GM12878 (cell line): ENCODE results near the gene RASGRF1. TPM values are rescaled to one million over a fixed set of nuclear protein-coding genes. Genes with fewer than 3 reads are reported as not detected.

Experiments used
- ASH2L ChIP-seq: fragments of 300-600, 200-600 bp; sonication (generic); IDR thresholded peaks from 2 replicates; pipeline ENCODE4 v1.6.1; 2017; ENCODE audit warnings: low read depth, mild to moderate bottlenecking, borderline replicate concordance
- BHLHE40 ChIP-seq, 2 experiments: fragments of 450-650 bp in 1 of 2; IDR thresholded peaks; 2 replicates each; pipeline ENCODE4 v1.6.1; 2011 to 2017; ENCODE audit warnings: low read depth in 2 of 2, borderline replicate concordance in 1 of 2, improper control_type of control experiment in 1 of 2, low read length in 1 of 2, mild to moderate bottlenecking in 1 of 2
- CBFB ChIP-seq: IDR thresholded peaks from 2 replicates; pipeline ENCODE4 v1.6.1; 2016; ENCODE audit warnings: antibody characterized with exemption, low read depth
- CBX5 ChIP-seq: sonication (generic); IDR thresholded peaks from 2 replicates; pipeline ENCODE4 v1.6.1; 2016; ENCODE audit warnings: low read depth, moderate library complexity, mild to moderate bottlenecking, inconsistent platforms
- CREM ChIP-seq: IDR thresholded peaks from 2 replicates; pipeline ENCODE4 v1.6.1; 2014; ENCODE audit warnings: antibody characterized with exemption, low read depth
- E4F1 ChIP-seq: fragments of 450-650 bp; IDR thresholded peaks from 2 replicates; pipeline ENCODE4 v1.6.1; 2018; ENCODE audit warnings: borderline replicate concordance, mild to moderate bottlenecking; ENCODE audit not compliant: partially characterized antibody
- EGR1 ChIP-seq, 2 experiments: IDR thresholded peaks; 1 replicate in 1 of 2; 2 replicates in 1 of 2; pipeline ENCODE4 v1.6.1; 2011 to 2012; ENCODE audit warnings: low read depth in 2 of 2, low read length in 2 of 2, borderline replicate concordance in 1 of 2, mild to moderate bottlenecking in 1 of 2, moderate library complexity in 1 of 2
- FOXM1 ChIP-seq: IDR thresholded peaks from 2 replicates; pipeline ENCODE4 v1.6.1; 2012; ENCODE audit warnings: low read depth, mild to moderate bottlenecking, inconsistent platforms, low read length, moderate library complexity
- HDAC6 ChIP-seq: fragments of 200-600 bp; sonication (generic); IDR thresholded peaks from one replicate; pipeline ENCODE4 v1.8.0; 2017; ENCODE audit warnings: antibody characterized with exemption; ENCODE audit not compliant: unreplicated experiment
- HDGF ChIP-seq: fragments of 450-650 bp; IDR thresholded peaks from 2 replicates; pipeline ENCODE4 v1.6.1; 2016; ENCODE audit warnings: antibody characterized with exemption
- IKZF1 ChIP-seq: fragments of 450-650 bp; conservative IDR thresholded peaks from 2 replicates; pipeline ENCODE4 v1.6.1; 2017; ENCODE audit warnings: antibody characterized with exemption, mild to moderate bottlenecking
- IKZF2 ChIP-seq, 2 experiments: fragments of 450-650 bp; IDR thresholded peaks; 2 replicates each; pipeline ENCODE4 v1.6.1; 2017; ENCODE audit warnings: mild to moderate bottlenecking in 2 of 2, moderate library complexity in 2 of 2
- KAT2A ChIP-seq: conservative IDR thresholded peaks from 2 replicates; pipeline ENCODE4 v1.6.1; 2011; ENCODE audit warnings: low read depth, low read length; ENCODE audit not compliant: control insufficient read depth
- KLF5 ChIP-seq: fragments of 450-650 bp; IDR thresholded peaks from 2 replicates; pipeline ENCODE4 v1.6.1; 2014; ENCODE audit warnings: mild to moderate bottlenecking; ENCODE audit not compliant: partially characterized antibody
- LARP7 ChIP-seq: fragments of 450-650 bp; IDR thresholded peaks from 2 replicates; pipeline ENCODE4 v1.6.1; 2017; ENCODE audit warnings: mild to moderate bottlenecking
- MEF2A ChIP-seq: IDR thresholded peaks from 2 replicates; pipeline ENCODE4 v1.6.1; 2011; ENCODE audit warnings: low read depth, mild to moderate bottlenecking, low read length, moderate library complexity; ENCODE audit not compliant: insufficient read depth
- MTA3 ChIP-seq: IDR thresholded peaks from 2 replicates; pipeline ENCODE4 v1.6.1; 2012; ENCODE audit warnings: low read length, inconsistent platforms, borderline replicate concordance
- NKRF ChIP-seq: fragments of 450-650 bp; conservative IDR thresholded peaks from 2 replicates; pipeline ENCODE4 v1.6.1; 2017; ENCODE audit warnings: mild to moderate bottlenecking, moderate library complexity
- NR2F1 ChIP-seq: fragments of 450-650 bp; conservative IDR thresholded peaks from 2 replicates; pipeline ENCODE4 v1.6.1; 2017; ENCODE audit warnings: mild to moderate bottlenecking
- POLR2A ChIP-seq: IDR thresholded peaks from 2 replicates; pipeline ENCODE4 v1.6.1; 2011; ENCODE audit warnings: low read depth, mild to moderate bottlenecking, low read length
- POLR2AphosphoS5 ChIP-seq: IDR thresholded peaks from 2 replicates; pipeline ENCODE4 v1.6.1; 2011; ENCODE audit warnings: mild to moderate bottlenecking, low read length, inconsistent platforms
- RB1 ChIP-seq: fragments of 450-650 bp; formaldehyde crosslinking; IDR thresholded peaks from 2 replicates; pipeline ENCODE4 v1.6.1; 2017; ENCODE audit warnings: mild to moderate bottlenecking, borderline replicate concordance
- SRF ChIP-seq, 2 experiments: IDR thresholded peaks; 2 replicates each; pipeline ENCODE4 v1.6.1; 2011; ENCODE audit warnings: low read depth in 2 of 2, low read length in 2 of 2, mild to moderate bottlenecking in 1 of 2, moderate library complexity in 1 of 2
- YY1 ChIP-seq: IDR thresholded peaks from 2 replicates; pipeline ENCODE4 v1.6.1; 2011; ENCODE audit warnings: low read depth, mild to moderate bottlenecking, low read length
- polyA plus RNA-seq, 11 experiments: library from polyadenylated mRNA; depleted of rRNA in 4 of 11; unstranded in 6 of 11; stranded (reverse) in 5 of 11; fragments of >200 nt; fragmentation: Nextera tagmentation in 4 of 11; fragmentation: Illumina TruSeq in 1 of 11; extraction: Ambion mirVana in 4 of 11; extraction: Trizol in 1 of 11; gene quantifications; 1 replicate in 1 of 11; 2 replicates in 10 of 11; pipeline versions ENCODE4 v1.2.1 to v1.2.3, GENCODE V29; 2011 to 2016; ENCODE audit warnings: inconsistent platforms in 2 of 11, missing spikeins in 2 of 11, low read depth in 1 of 11
- total RNA-seq, 4 experiments: library from RNA; depleted of rRNA in 3 of 4; stranded (reverse); fragments of >200 nt in 3 of 4; fragmentation: Illumina TruSeq in 1 of 4; extraction: Trizol in 1 of 4; gene quantifications; 2 replicates each; pipeline versions ENCODE4 v1.2.1 to v1.2.3, GENCODE V29; 2013 to 2021
- TF ChIP-seq, protein P1 (sequence below): IDR thresholded peaks from 2 replicates; pipeline ENCODE4 v1.6.1; 2012; ENCODE audit warnings: low read depth, low read length, improper control_type of control experiment

The RASGRF1 gene
- total and polyA plus RNA-seq, 10 of the 15 experiments (the other 5 are each of a cell fraction or from before 2014, with no cell fraction given), result 0.20 to 1.9 (median 0.86) TPM

DNA sequence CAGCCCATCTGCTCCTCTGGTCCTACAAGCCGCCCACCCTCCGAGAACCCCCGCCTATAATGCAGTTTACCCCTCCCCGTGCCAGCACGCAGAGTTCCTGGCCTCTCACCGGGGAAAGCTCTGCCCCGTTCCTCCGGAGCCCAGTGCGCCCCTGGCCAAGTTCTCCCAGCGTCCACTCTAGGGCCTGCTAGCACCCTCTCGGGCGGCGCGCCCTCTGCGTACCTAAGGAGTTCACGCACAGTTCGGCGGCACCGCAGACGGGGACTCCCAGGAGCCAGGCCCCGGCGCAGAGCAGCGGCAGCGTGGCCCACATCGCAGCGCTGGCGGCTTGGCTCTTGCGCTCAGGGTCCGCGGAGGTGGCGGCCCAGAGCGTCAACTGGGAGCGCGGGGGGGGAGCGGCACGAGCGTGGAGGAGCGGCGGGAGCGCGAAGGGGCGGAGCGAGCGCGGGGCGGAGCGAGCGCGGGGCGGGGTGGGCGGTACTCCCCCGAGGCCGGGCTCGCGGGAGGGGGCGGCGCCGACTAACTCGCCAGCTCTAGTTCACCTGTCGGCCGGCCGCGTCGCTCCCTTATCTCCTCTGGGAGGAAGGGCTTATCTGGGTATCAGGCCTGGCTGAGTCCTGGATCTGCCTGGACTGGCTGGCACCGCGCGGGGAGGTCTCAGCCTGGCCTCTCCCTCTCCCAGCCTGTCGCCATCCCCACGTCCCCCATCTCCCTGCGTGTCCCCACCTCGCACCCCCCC lies 145.7 kb downstream of the RASGRF1 start, which contains the start of gene CTSH (continued):
- peak; percentile 39; the same call in 1 of the 2 replicates for TF ChIP-seq NKRF
- no peak for TF ChIP-seq E4F1
- peak; percentile 13; the same call in 1 of the 2 replicates for TF ChIP-seq HDGF
- TF ChIP-seq CBFB, result 0 out of 2 replicates have a peak, but pooled peaks have one; percentile 24
- TF ChIP-seq YY1, result no peak
- TF ChIP-seq IKZF1, result peak; percentile 68
- TF ChIP-seq LARP7, result peak; percentile 43; the same call in 1 of the 2 replicates
- peak; percentile 79 for TF ChIP-seq POLR2AphosphoS5
- TF ChIP-seq KAT2A, result no peak
- TF ChIP-seq EGR1 (IDR thresholded peaks at IDR 0.05; ENCODE audit: borderline replicate concordance in 1 of 2, low read depth in 2 of 2, low read length in 2 of 2), result peak in 1 of 2 experiments; percentile 71; a peak in 2 of 3 replicates
- no peak for TF ChIP-seq MTA3
- TF ChIP-seq BHLHE40 (IDR thresholded peaks at IDR 0.05; ENCODE audit: borderline replicate concordance in 1 of 2, low read depth in 2 of 2, low read length in 1 of 2), result peak; percentile 82 to 97; a peak in 3 of 4 replicates
- TF ChIP-seq ASH2L, result no peak
- TF ChIP-seq HDAC6, result peak; percentile 75
- peak; percentile 85 for TF ChIP-seq RB1
- TF ChIP-seq KLF5, result peak; percentile 38
- TF ChIP-seq, protein P1, sequence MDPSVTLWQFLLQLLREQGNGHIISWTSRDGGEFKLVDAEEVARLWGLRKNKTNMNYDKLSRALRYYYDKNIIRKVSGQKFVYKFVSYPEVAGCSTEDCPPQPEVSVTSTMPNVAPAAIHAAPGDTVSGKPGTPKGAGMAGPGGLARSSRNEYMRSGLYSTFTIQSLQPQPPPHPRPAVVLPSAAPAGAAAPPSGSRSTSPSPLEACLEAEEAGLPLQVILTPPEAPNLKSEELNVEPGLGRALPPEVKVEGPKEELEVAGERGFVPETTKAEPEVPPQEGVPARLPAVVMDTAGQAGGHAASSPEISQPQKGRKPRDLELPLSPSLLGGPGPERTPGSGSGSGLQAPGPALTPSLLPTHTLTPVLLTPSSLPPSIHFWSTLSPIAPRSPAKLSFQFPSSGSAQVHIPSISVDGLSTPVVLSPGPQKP, result no peak
- 0 out of 2 replicates have a peak, but pooled peaks have one; percentile 25 for TF ChIP-seq MEF2A
- peak; percentile 58; the same call in 1 of the 2 replicates for TF ChIP-seq NR2F1
- no peak for TF ChIP-seq CREM
- no peak for TF ChIP-seq FOXM1
- peak in 1 of 2 experiments; percentile 10; a peak in 1 of 4 replicates for TF ChIP-seq IKZF2 (IDR thresholded peaks at IDR 0.05)
- 0 out of 4 replicates have a peak, but pooled peaks of 1 of the 2 experiments have one; percentile 9 for TF ChIP-seq SRF (IDR thresholded peaks at IDR 0.05; ENCODE audit: low read depth in 2 of 2, low read length in 2 of 2)
- TF ChIP-seq CBX5, result no peak
- peak; percentile 91 for TF ChIP-seq POLR2A
